GM21447 (cell line): Measurements from ENCODE around the gene GPC6.
"Not testable (repeated sequence)": the region's sequence is repeated elsewhere in the genome, so short reads cannot be mapped to it uniquely, and the experiment has no call there.

Experiments used
- ATAC-seq: cut with Tn5 transposase; IDR thresholded peaks from one replicate; pipeline ENCODE4 v1.9.1; 2021; ENCODE audit not compliant: unreplicated experiment

The GPC6 gene

DNA sequence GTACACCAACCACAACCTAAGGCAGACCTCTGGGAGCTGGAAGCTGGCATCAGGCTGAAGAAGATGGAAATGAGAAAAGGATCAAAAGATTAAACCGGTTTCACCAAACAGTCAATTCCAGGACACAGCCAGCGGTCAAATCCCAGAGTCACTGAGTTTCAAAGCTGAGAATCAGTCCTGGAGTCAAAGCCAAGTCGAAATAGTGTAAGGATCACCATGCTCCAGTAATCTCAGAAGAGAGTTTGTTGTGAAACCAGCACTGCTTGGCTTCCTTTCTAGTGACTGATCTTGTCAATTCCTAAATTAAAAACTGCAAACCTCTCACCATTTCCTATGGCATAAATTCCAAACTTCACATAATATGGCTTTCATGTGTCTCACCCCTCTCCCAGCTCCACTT is 198.8 kb downstream of the GPC6 start:
- ATAC-seq = no peak

DNA sequence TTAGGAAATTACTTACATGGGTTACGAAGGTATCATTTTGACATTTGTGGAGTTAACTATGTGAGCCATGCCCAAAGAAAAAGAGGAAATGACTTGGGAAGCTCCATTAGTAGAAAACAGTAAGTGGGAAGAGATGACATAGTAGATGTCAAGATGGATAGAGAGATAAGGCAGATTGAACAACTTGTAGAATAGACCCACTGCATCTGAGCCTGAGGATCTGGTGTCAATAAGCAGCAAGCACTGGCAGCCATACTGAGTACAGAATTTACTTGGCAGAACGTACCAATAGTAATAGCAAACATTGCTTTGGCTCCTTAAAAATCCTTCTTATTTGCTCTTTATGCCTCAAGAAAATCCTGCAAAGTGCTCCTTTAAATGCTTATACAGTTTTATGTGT is 203.8 kb downstream of the GPC6 start:
- ATAC-seq = no peak

DNA sequence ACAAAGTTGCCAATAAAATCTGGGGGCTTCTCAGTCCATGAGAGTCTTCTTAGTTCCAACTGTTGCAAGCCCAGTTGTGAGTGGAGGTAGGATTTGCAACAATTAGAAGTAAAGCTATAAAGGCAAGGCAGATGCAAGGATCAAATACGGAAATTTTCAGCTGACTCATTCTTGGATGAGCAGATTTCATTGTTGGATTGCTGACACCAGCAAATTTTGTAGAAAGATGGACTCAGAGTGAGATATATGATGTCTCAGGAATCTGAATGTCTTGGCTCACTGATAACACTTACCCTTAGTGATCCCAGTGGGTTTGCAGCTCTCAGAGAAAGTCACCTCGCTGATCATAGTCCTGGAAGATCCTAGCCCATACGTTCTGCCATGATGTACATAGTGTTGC is 209.0 kb downstream of the GPC6 start:
- no peak for ATAC-seq

DNA sequence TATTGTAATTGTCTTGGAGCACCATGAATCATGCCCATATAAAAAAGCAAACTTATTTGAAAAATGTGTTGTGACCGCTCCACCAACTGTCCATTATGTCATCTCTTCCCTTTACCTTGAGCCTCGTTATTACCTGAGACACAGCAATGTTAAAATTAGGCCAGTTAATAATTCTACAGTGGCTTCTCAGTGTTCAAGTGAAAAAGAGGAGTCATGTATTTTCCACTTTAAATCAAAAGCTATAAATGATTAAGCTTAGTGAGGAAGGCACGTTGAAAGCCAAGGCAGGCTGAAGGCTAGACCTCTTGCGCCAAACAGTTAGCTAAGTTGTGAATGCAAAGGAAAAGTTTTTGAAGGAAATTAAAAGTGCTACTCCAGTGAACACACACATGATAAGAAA is 210.5 kb downstream of the GPC6 start:
- no peak for ATAC-seq

DNA sequence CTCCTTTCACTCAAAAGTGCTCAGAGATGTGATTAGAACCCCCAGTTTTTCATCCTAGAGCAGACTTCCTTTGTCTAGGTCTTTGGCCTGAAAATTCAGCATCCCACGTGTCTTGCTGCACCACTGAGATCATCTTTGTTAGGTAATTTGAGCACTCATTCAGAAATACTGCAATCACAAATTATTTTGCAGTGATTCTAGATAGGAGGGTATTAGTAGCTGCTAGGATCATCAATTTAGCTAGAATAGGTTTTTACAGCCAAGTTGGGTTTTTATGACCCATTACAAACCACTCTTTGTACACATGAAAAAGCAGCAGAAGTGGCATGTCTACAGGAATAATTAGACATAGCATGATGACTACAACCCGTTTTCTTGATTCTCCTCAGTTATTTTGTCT is 219.6 kb downstream of the GPC6 start:
- no peak for ATAC-seq

DNA sequence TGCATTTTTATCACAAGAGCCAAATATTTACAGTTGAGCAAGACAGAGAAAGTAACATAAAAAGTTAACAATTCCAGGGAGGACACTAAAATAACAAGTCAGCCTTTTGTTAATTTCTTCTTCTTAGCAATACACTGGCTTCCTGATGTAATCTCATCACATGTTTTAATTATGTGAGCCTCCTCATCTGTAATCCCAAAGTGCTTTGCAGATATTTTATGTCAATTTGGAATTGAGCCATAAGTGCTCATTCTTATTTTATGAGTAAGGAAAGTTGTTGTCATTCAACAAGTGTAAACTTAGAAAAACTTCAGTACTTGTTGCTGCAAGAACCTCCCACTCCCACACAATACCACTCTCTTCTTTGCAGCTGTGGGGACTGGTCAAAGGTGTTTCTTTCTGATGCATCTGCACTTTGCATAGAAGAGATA is 223.6 kb downstream of the GPC6 start:
- no peak for ATAC-seq

DNA sequence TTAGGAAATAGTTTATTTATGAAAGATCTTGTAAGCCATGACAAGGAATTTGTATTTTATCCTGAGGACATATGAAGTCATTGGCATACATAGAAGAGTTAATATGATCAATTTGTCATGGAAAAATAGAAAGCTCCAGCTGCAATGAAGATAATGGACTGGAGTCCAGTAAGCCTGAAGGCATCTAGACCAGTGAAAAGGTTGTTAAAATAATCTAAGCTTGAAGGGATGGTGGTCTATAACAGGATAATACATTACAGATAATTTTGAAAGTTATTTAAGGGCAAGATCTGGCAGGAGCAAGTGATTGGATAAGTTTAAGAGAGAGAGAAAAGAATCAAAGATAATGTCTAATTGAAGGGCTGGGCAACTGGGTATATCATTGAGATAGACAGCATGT is 224.2 kb downstream of the GPC6 start:
- ATAC-seq = no peak

DNA sequence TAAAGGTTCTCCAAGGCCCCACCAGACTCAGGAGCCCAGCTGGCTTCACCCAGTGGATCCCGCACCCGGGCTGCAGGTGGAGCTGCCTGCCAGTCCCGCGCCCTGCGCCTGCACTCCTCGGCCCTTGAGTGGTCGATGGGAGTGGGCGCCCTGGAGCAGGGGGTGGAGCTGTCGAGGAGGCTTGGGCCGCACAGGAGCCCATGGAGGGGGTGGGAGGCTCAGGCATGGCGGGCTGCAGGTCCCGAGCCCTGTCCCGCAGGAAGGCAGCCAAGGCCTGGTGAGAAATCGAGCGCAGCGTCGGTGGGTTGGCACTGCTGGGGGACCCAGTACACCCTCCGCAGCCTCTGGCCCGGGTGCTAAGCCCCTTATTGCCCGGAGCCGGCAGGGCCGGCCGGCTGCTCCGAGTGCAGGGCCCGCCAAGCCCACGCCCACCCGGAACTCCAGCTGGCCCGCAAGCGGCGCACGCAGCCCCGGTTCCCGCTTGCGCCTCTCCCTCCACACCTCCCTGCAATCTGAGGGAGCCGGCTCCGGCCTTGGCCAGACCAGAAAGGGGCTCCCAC is 228.1 kb downstream of the GPC6 start:
- not testable (repeated sequence) for ATAC-seq

DNA sequence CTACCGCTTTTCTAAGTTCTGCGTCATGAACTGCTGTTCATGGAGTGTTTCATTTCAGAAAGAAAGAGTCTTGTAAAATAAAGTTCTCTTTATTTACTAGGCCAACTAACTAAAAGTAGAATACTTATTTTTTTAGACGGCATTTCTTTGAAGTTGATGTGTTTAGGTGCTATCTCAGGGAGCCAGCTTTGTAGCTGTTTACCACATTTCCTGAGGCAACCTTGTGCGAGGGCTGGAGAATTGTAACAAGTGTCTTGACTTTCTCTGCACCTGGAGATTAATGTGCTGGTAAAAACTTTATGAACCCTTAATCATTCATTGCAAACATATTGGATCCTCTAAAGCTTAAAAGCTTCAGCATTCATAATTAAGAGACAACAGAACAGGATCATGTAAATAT is 229.3 kb downstream of the GPC6 start:
- ATAC-seq = no peak

DNA sequence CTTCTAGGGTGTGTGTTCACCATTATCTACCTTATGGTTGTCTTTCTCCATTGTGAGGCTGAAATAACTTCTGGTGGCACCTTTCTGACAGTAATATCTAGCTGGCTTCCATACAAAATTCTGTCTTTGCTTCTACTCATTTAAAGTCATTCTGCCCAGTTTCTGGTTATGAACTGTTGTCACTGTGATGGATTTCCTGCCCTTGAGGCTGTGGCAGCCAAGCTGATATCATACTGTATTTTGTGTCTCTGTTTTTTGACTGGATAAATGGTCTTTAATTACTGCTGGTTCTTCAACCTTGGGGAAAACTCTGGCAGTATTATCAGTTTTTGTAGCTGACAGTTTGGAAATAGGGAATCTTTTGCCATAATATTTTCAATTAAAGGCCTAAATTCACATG is 233.4 kb downstream of the GPC6 start:
- no peak for ATAC-seq

DNA sequence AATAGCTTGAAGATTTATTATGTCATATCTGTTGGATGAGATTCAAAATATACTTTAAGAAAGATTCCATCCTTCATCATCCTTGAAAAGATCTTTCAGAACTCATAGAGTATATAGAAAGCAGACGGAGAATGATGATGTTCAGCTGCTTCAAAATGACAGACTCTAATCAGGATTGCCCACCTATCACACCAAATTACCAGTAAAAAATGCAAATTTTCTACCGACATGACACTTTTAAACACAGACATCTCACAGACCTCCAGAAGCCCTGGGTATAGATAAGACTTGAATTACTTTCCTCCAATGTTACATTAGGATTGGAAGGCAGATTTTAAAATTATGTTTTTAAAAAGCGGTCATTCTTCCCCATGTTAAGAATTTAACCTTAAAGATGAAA is 235.5 kb downstream of the GPC6 start:
- ATAC-seq = no peak

DNA sequence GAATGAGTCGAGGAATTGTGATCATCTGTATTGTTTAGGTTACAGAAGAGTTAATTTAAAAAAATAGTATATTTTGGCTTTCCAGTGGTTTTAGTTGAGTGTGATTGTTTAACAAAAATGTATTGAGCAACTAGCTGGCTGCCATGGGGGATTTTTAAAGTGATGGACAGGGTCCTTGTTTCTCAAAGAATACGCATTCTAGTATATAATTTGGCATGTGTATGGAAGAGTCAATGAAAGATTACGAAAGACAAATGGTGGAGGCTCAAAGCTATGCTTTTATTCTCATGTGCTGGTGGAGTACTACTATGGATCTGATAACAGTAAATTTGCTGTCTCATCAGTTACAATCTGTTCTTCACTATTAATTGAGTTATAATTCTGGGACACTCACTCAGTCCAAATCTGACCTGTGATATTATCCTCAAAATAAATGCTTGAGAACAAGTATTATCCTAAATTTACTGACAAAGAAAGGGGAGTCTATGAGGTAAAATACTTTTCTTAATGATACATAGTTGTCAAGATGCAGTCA is 240.0 kb downstream of the GPC6 start:
- ATAC-seq = no peak

DNA sequence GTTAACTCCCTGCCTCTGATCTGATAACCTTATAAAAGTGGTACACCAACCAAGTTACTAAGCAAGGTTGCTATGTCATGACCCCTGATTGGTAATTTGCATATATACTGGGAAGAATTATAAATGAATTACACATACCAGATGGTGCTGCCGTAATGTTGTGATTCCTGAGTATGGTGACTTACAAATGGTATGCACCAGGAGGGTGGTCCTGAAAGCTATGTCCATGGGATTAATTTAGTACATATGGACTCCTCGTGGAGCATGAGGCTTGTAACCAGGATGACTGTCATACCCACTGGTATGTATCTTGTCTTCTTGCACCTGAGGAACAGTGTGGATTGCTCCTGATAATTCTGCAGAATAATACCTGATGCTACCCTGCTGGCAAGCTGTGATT is 240.6 kb downstream of the GPC6 start:
- ATAC-seq = no peak

DNA sequence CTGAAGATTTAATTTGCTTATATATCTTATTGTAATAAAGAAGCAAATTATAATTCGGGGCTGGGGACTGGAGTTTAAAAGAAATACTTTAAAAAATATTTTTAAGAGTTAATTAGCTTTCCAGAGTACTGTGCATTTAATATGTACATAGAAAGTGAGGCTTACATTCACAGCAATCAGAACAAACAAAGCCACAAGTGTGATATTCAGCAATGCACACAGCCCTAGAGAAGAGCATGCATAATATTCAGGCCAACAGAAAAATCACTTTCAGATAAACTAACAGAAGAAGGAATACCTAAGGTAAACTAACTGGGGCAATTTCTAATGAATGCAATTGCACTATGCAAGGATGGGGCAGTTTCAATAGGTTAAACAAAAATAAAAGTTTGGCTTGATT is 241.8 kb downstream of the GPC6 start:
- no peak for ATAC-seq

DNA sequence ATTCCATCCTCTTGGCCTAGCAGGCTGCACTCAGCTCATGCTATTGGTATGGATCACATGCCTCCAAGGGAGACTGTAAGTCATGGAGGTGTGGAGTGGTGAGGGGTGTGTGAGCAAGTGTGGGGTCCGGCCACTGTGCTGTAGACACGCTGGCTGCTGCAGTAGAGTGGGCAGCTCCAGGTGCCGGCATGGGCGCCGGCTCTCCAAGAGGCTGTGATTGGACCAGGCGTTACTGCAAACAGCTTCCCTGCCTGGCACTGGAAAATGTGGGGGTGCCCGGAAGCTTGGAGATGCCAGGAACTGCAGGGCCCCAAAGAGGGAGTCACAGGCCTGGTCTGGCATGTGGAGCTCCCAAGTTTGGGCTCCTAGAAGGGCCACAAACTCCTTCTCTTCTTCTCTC is 245.7 kb downstream of the GPC6 start:
- no peak for ATAC-seq

DNA sequence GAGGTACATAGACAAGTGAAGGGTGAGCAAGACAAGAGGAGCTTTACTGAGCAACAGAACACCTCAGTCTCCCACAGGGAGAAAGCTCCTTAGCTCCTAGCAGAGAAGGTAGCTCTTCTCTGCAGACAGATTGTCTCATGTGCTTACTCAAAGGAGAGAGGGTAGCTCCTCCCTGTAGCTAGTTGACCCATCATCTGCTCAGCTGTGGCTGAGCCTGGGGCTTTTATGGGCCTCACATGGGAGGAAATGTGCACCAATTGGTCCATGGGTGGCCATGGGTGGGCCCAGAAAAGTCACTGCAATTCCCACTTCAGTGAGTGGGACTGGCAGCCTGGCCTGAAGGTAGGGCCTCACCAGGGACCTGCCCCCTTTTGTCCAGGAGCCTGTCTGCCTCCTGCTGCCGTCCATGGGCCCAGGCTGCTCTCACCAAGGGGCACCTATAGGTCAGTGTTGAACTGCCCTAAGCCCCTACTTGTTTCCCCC is 246.2 kb downstream of the GPC6 start:
- no peak for ATAC-seq

DNA sequence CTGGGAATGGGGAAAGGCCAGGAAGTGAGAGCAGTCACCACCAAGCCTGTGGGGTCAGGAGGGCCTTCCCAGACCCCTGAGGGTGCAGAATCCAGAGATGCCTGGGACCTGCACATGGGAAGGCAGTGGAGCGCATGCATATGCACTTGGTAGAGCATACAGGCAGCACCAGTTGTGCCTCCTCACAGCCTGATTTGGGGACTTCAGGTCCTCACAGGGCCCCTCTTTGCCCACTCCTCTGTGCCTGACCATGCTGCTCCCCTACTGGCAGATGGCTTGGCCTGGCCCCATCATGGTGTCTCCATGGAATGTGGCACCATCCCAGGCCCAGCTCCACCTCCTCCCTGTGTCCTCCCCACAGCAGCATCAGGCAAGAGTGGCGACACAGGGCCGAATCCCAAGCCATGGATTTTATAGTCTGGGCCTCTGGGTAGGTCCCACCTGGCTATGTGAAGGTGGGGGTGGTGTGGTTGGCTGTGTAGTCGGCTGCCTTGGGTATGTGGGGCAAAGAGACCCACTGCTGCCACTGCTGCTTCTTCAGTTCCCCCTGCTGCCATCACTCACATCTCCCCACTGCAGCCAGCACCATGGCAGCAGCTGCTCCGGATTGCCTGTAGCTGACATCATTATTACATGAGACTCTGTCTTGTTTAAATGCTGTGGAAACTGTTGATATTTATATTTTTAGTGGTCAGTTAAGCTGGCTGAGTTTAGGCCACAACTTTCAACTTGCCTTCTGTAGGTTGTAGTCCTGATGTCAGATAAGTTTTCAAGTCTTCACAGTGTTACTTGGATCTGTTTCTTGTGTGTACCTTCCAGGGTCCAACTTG is 247.0 kb downstream of the GPC6 start:
- no peak for ATAC-seq

DNA sequence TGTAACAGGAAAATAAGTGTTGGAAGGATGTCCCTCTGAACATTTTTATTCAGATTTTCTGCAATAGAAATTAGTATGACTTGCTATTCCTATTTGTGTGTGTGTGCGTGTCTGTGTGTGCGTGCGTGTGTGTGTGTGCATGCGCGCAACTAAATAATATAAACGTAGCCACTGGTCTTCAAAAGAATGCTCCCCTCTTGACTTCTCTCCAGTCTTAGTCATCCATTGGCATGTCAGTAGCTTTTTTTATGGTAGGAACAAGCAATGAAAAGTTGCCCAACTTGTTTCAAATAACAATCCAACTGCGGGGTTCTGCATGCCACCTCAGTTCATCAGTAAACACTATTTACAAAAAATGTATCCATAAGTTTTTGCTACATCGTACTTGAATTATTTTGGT is 249.6 kb downstream of the GPC6 start:
- no peak for ATAC-seq

DNA sequence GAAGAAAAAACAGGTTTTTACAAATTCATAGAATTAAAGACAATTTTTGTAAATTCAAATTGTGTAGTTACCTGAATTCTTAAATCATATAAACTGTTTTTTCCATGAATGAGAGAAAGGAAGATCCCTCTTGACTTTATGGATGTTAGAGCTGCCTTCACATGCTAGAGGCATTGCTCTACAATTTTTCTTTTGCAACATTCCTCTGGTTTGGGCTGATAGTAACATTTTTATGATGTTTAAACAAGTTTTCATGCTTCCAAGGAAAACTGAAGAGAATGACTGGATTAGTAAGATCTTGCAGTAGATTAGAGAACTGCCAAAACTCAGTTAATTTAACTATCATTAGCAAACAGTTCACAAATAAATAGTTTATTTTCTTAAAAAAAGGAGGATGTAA is 250.6 kb downstream of the GPC6 start:
- no peak for ATAC-seq

DNA sequence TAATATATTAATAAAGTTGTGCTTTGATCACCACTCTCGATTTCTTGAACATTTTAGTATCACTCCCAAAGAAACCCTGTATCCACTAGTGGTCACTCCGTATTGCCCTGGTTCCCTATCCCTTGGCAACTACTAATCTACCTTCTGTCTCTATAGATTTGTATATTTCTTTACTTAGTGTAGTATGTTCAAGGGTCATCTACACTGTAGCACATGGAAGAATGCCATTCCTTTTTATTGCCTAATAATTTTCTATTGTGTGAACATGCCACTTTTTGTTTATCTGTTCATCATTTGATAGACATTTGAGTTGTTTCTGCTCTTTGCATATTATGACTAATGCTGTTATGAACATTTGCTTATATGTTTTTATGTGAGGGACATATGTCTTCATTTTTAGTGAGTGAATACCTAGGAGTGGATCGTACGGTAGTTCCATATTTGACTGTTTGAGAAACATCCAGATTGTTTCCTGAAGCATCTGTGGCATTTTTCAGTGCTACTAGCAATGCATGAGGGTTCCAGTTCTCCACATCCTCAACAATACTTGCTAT is 254.0 kb downstream of the GPC6 start:
- ATAC-seq = no peak

DNA sequence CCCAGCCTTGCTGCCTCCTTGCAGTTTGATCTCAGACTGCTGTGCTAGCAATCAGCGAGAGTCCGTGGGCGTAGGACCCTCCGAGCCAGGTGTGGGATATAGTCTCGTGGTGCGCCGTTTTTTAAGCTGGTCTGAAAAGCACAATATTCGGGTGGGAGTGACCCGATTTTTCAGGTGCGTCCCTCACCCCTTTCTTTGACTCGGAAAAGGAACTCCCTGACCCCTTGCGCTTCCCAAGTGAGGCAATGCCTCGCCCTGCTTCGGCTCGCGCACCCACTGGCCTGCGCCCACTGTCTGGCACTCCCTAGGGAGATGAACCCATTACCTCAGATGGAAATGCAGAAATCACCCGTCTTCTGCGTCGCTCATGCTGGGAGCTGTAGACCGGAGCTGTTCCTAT is 269.5 kb downstream of the GPC6 start:
- not testable (repeated sequence) for ATAC-seq

DNA sequence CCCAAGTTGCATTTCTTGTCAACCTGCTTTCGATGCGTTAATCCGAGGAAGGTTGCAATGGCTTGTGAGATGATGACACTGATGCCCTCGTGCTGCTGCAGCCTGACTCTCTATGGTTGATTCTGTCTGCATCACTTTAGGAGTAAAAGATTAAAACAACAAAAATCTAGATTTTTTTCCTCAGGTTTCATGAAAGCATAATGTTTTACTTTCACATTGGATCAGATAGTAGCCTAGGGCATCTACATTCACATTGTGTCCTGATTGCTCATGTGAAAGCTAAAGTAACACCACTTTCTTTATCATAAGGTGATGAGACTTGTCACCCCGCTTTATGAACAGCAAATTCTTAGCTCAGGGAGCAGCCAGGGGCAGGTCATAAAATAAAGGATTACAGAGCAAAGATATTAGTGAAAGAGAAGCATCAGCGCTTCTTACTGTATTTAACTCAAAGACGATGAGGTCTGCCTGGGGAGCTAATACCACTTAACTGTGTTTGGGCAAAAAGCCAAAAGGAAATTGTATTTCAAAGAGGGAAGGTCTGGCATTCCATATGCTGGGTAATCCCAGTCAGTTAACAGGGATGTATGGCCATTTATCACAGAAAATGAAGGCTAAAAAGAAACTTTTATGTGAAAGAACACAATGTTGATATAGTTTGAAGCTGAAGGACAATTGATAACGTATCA is 270.5 kb downstream of the GPC6 start:
- no peak for ATAC-seq
